Activated CD4-positive, alpha-beta memory T cell treated with anti-CD3 and anti-CD28 coated beads, Interleukin-2, amount 10 ng/mL, durations not matched to agents 7 days and 5 days (primary cell): ENCODE measurements around the gene HIBCH. TPM values are rescaled to one million over a fixed set of nuclear protein-coding genes. Genes with fewer than 3 reads are reported as not detected.

Experiments
- CTCF ChIA-PET: fragments of 350-600 bp; sonication (Branson Sonifier 250); formaldehyde crosslinking; loops from one replicate; lab custom pipeline; 2021; ENCODE audit warnings: antibody characterized with exemption, inconsistent platforms; lab: Charles Lee
- POLR2A ChIA-PET: fragments of 350-600 bp; sonication (Branson Sonifier 250); formaldehyde crosslinking; loops from one replicate; lab custom pipeline; 2021; ENCODE audit warnings: antibody characterized with exemption; lab: Charles Lee
- DNase-seq: peaks from one replicate; pipeline ENCODE4 v3.0.0-alpha.2; 2020
- H3K27ac Mint-ChIP-seq: one replicate; pipeline ENCODE4 v1.8.0; 2021; ENCODE audit warnings: mild to moderate bottlenecking, mixed read lengths
- H3K27me3 Mint-ChIP-seq: one replicate; pipeline ENCODE4 v1.8.0; 2021; ENCODE audit warnings: mixed read lengths
- H3K36me3 Mint-ChIP-seq: one replicate; pipeline ENCODE4 v1.8.0; 2021; ENCODE audit warnings: low read depth, mixed read lengths
- H3K4me1 Mint-ChIP-seq: one replicate; pipeline ENCODE4 v1.8.0; 2021; ENCODE audit warnings: mixed read lengths
- H3K4me3 Mint-ChIP-seq: one replicate; pipeline ENCODE4 v1.8.0; 2021; ENCODE audit warnings: mild to moderate bottlenecking, mixed read lengths
- H3K9me3 Mint-ChIP-seq: one replicate; pipeline ENCODE4 v1.8.0; 2021; ENCODE audit warnings: mixed read lengths
- total RNA-seq, 2 experiments: library from RNA; stranded (reverse); gene quantifications; one replicate each; pipeline ENCODE4 v1.2.3, GENCODE V29; 2021

Gene HIBCH
- total RNA-seq, 2 experiments from 2014 or later, result 16.2 to 17.3 TPM

GRCh38 chr2:190186238-190186637 lies 133.4 kb downstream of the HIBCH start:
- H3K9me3 Mint-ChIP-seq, result no peaks in the 10 kb centered on the region
- H3K27me3 Mint-ChIP-seq, result peaks cover 16% of the 10 kb centered on the region
- no peak overlapping the region for H3K4me3 Mint-ChIP-seq
- no peak overlapping the region for H3K27ac Mint-ChIP-seq
- ChIA-PET POLR2A (no interaction called here), CTCF (no interaction called here)
- peaks cover under 1% of the 10 kb centered on the region for H3K4me1 Mint-ChIP-seq
- DNase-seq, result no peak
- H3K36me3 Mint-ChIP-seq, result no peaks in the 10 kb centered on the region

- no peak for DNase-seq
- POLR2A ChIA-PET, result no interaction called here
- H3K27me3 Mint-ChIP-seq, result peaks cover 20% of the 10 kb centered on the region
- no peaks in the 10 kb centered on the region for H3K36me3 Mint-ChIP-seq
- no peak overlapping the region for H3K27ac Mint-ChIP-seq
- peaks cover 4% of the 10 kb centered on the region for H3K4me1 Mint-ChIP-seq
- H3K4me3 Mint-ChIP-seq, result no peak overlapping the region
- CTCF ChIA-PET, result no interaction called here
- no peaks in the 10 kb centered on the region for H3K9me3 Mint-ChIP-seq
Observed at GRCh38 chr2:190185380-190185779, 134.2 kb downstream of the HIBCH start.

- Mint-ChIP-seq H3K4me3 (no peak overlapping the region), H3K27me3 (peaks cover 25% of the 10 kb centered on the region), H3K4me1 (peaks cover 7% of the 10 kb centered on the region), H3K9me3 (no peaks in the 10 kb centered on the region), H3K27ac (no peak overlapping the region), H3K36me3 (no peaks in the 10 kb centered on the region)
- ChIA-PET CTCF (no interaction called here), POLR2A (no interaction called here)
- no peak for DNase-seq
Observed at GRCh38 chr2:190184460-190184859, 135.2 kb downstream of the HIBCH start.

GRCh38 chr2:190183539-190183938 lies 136.1 kb downstream of the HIBCH start:
- H3K9me3 Mint-ChIP-seq, result no peaks in the 10 kb centered on the region
- H3K4me3 Mint-ChIP-seq, result no peak overlapping the region
- no peak for DNase-seq
- H3K4me1 Mint-ChIP-seq, result peaks cover 7% of the 10 kb centered on the region
- no peak overlapping the region for H3K27ac Mint-ChIP-seq
- no peaks in the 10 kb centered on the region for H3K36me3 Mint-ChIP-seq
- ChIA-PET CTCF (no interaction called here), POLR2A (no interaction called here)
- peaks cover 25% of the 10 kb centered on the region for H3K27me3 Mint-ChIP-seq

- POLR2A ChIA-PET, result interaction anchor here (0.8 kb wide), 1 partner anchor 9 kb away, joined by 3 read pairs; no protein-coding TSS in a partner anchor
- H3K27ac Mint-ChIP-seq, result no peak overlapping the region
Observed at GRCh38 chr2:190182071-190182524, 137.5 kb downstream of the HIBCH start.

GRCh38 chr2:190181123-190181669 lies 138.4 kb downstream of the HIBCH start:
- no peak for DNase-seq
- Mint-ChIP-seq H3K36me3 (no peaks in the 10 kb centered on the region), H3K9me3 (no peaks in the 10 kb centered on the region), H3K4me1 (peaks cover 7% of the 10 kb centered on the region), H3K27me3 (peaks cover 25% of the 10 kb centered on the region), H3K27ac (no peak overlapping the region), H3K4me3 (peak overlapping the region; percentile 21)
- CTCF ChIA-PET, result interaction anchor here (0.9 kb wide), 1 partner anchor 383 kb away, joined by 3 read pairs; no protein-coding TSS in a partner anchor
- POLR2A ChIA-PET, result no interaction called here

More at GRCh38 chr2:190182071-190182524, 137.5 kb downstream of the HIBCH start:
- no peak for DNase-seq
- Mint-ChIP-seq H3K4me1 (peaks cover 7% of the 10 kb centered on the region), H3K9me3 (no peaks in the 10 kb centered on the region), H3K27me3 (peaks cover 25% of the 10 kb centered on the region), H3K4me3 (no peak overlapping the region), H3K36me3 (no peaks in the 10 kb centered on the region)
- CTCF ChIA-PET, result no interaction called here

GRCh38 chr2:190180313-190181122 lies 139.1 kb downstream of the HIBCH start:
- ChIA-PET CTCF (interaction anchor here (0.9 to 1.2 kb wide), 2 partner anchors 10 to 382 kb away, joined by 3 to 4 read pairs; no protein-coding TSS in a partner anchor), POLR2A (no interaction called here)
- DNase-seq, result no peak
- Mint-ChIP-seq H3K4me3 (no peak overlapping the region), H3K4me1 (peaks cover 7% of the 10 kb centered on the region), H3K27me3 (peaks cover 25% of the 10 kb centered on the region), H3K27ac (no peak overlapping the region), H3K9me3 (no peaks in the 10 kb centered on the region), H3K36me3 (no peaks in the 10 kb centered on the region)

GRCh38 chr2:190179754-190180312 lies 139.8 kb downstream of the HIBCH start:
- no peaks in the 10 kb centered on the region for H3K9me3 Mint-ChIP-seq
- no peak overlapping the region for H3K27ac Mint-ChIP-seq
- ChIA-PET CTCF (interaction anchor here (1.2 kb wide), 1 partner anchor 10 kb away, joined by 4 read pairs; no protein-coding TSS in a partner anchor), POLR2A (no interaction called here)
- peaks cover 25% of the 10 kb centered on the region for H3K27me3 Mint-ChIP-seq
- peaks cover 7% of the 10 kb centered on the region for H3K4me1 Mint-ChIP-seq
- H3K4me3 Mint-ChIP-seq, result no peak overlapping the region
- no peak for DNase-seq
- H3K36me3 Mint-ChIP-seq, result no peaks in the 10 kb centered on the region

- H3K9me3 Mint-ChIP-seq, result no peaks in the 10 kb centered on the region
- POLR2A ChIA-PET, result no interaction called here
- CTCF ChIA-PET, result no interaction called here
- no peak for DNase-seq
- no peak overlapping the region for H3K27ac Mint-ChIP-seq
- peaks cover 7% of the 10 kb centered on the region for H3K4me1 Mint-ChIP-seq
- peaks cover 19% of the 10 kb centered on the region for H3K27me3 Mint-ChIP-seq
- H3K4me3 Mint-ChIP-seq, result no peak overlapping the region
- no peaks in the 10 kb centered on the region for H3K36me3 Mint-ChIP-seq
Observed at GRCh38 chr2:190178066-190178722, 141.4 kb downstream of the HIBCH start.

GRCh38 chr2:190177249-190178040 lies 142.2 kb downstream of the HIBCH start:
- Mint-ChIP-seq H3K27ac (no peak overlapping the region), H3K36me3 (no peaks in the 10 kb centered on the region), H3K4me1 (peaks cover 7% of the 10 kb centered on the region), H3K4me3 (no peak overlapping the region), H3K9me3 (no peaks in the 10 kb centered on the region), H3K27me3 (peaks cover 16% of the 10 kb centered on the region)
- DNase-seq, result no peak
- POLR2A ChIA-PET, result no interaction called here
- CTCF ChIA-PET, result no interaction called here

- Mint-ChIP-seq H3K27me3 (no peaks in the 10 kb centered on the region), H3K36me3 (no peaks in the 10 kb centered on the region), H3K27ac (no peak overlapping the region), H3K4me1 (no peaks in the 10 kb centered on the region), H3K9me3 (no peaks in the 10 kb centered on the region), H3K4me3 (no peak overlapping the region)
- CTCF ChIA-PET, result no interaction called here
- no peak for DNase-seq
- POLR2A ChIA-PET, result interaction anchor here (0.6 kb wide), 1 partner anchor 9 kb away, joined by 3 read pairs; no protein-coding TSS in a partner anchor
Observed at GRCh38 chr2:190173392-190173791, 146.2 kb downstream of the HIBCH start.

GRCh38 chr2:190170673-190171072 lies 149.0 kb downstream of the HIBCH start:
- no peaks in the 10 kb centered on the region for H3K4me1 Mint-ChIP-seq
- no peaks in the 10 kb centered on the region for H3K9me3 Mint-ChIP-seq
- POLR2A ChIA-PET, result no interaction called here
- no peak for DNase-seq
- H3K27ac Mint-ChIP-seq, result no peak overlapping the region
- no peaks in the 10 kb centered on the region for H3K36me3 Mint-ChIP-seq
- no peak overlapping the region for H3K4me3 Mint-ChIP-seq
- CTCF ChIA-PET, result interaction anchor here (1.0 kb wide), 1 partner anchor 9 kb away, joined by 4 read pairs; no protein-coding TSS in a partner anchor
- no peaks in the 10 kb centered on the region for H3K27me3 Mint-ChIP-seq
